HCT116 (cell line): ENCODE measurements around the gene ADCY1.

Experiments used
- CEBPB ChIP-seq: IDR thresholded peaks from 2 replicates; pipeline ENCODE4 v1.6.1; 2012; ENCODE audit warnings: low read depth
- EZH2 ChIP-seq: fragments of 200-600 bp; sonication (generic); IDR thresholded peaks from 2 replicates; pipeline ENCODE4 v1.6.1; 2017; ENCODE audit warnings: antibody characterized with exemption, mixed run types
- EZH2phosphoT487 ChIP-seq: fragments of 200-600 bp; IDR thresholded peaks from 2 replicates; pipeline ENCODE4 v1.6.1; 2018; ENCODE audit warnings: antibody characterized with exemption, borderline replicate concordance
- JUND ChIP-seq: IDR thresholded peaks from 2 replicates; pipeline ENCODE4 v1.6.1; 2012
- MAX ChIP-seq: IDR thresholded peaks from 2 replicates; pipeline ENCODE4 v1.6.1; 2012
- POLR2A ChIP-seq: IDR thresholded peaks from 2 replicates; pipeline ENCODE4 v1.7.0; 2011; ENCODE audit warnings: borderline replicate concordance; ENCODE audit not compliant: insufficient read depth, insufficient read length; ENCODE audit errors: extremely low read depth
- POLR2AphosphoS5 ChIP-seq: IDR thresholded peaks from 2 replicates; pipeline ENCODE4 v1.6.1; 2011; ENCODE audit warnings: mild to moderate bottlenecking, low read depth, low read length, moderate library complexity
- RAD21 ChIP-seq: IDR thresholded peaks from 2 replicates; pipeline ENCODE4 v1.6.1; 2012; ENCODE audit warnings: low read depth, mild to moderate bottlenecking
- SIN3A ChIP-seq: IDR thresholded peaks from 2 replicates; pipeline ENCODE4 v1.6.1; 2012; ENCODE audit warnings: low read depth
- SRF ChIP-seq: IDR thresholded peaks from 2 replicates; pipeline ENCODE4 v1.6.1; 2012; ENCODE audit warnings: low read depth
- ZFX ChIP-seq: fragments of 450-650 bp; IDR thresholded peaks from 2 replicates; pipeline ENCODE4 v1.6.1; 2017
- TF ChIP-seq, protein P1 (sequence below), 3 experiments: fragments of 200-600 bp in 1 of 3; sonication (generic) in 1 of 3; IDR thresholded peaks in 2 of 3; conservative IDR thresholded peaks in 1 of 3; 2 replicates each; pipeline ENCODE4 v1.5.1; 2012 to 2017; ENCODE audit warnings: low read depth in 2 of 3, low read length in 2 of 3, antibody characterized with exemption in 1 of 3, borderline replicate concordance in 1 of 3, control low read depth in 1 of 3, mild to moderate bottlenecking in 1 of 3, mixed read lengths in 1 of 3, mixed run types in 1 of 3, moderate library complexity in 1 of 3; ENCODE audit not compliant: insufficient read depth in 1 of 3
- TF ChIP-seq, protein P2 (sequence below): IDR thresholded peaks from 2 replicates; pipeline ENCODE4 v1.6.1; 2012; ENCODE audit warnings: low read depth

- TF ChIP-seq SRF, result no peak
- TF ChIP-seq, protein P1, sequence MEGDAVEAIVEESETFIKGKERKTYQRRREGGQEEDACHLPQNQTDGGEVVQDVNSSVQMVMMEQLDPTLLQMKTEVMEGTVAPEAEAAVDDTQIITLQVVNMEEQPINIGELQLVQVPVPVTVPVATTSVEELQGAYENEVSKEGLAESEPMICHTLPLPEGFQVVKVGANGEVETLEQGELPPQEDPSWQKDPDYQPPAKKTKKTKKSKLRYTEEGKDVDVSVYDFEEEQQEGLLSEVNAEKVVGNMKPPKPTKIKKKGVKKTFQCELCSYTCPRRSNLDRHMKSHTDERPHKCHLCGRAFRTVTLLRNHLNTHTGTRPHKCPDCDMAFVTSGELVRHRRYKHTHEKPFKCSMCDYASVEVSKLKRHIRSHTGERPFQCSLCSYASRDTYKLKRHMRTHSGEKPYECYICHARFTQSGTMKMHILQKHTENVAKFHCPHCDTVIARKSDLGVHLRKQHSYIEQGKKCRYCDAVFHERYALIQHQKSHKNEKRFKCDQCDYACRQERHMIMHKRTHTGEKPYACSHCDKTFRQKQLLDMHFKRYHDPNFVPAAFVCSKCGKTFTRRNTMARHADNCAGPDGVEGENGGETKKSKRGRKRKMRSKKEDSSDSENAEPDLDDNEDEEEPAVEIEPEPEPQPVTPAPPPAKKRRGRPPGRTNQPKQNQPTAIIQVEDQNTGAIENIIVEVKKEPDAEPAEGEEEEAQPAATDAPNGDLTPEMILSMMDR (IDR thresholded peaks at IDR 0.05 in 2 of 3, conservative IDR thresholded peaks at IDR 0.05 in 1 of 3; ENCODE audit: borderline replicate concordance in 1 of 3, insufficient read depth in 1 of 3, low read depth in 2 of 3, low read length in 2 of 3), result no peak
- TF ChIP-seq POLR2AphosphoS5, result no peak
- no peak for TF ChIP-seq POLR2A
- no peak for TF ChIP-seq MAX
- no peak for TF ChIP-seq ZFX
- TF ChIP-seq JUND, result no peak
- no peak for TF ChIP-seq EZH2phosphoT487
- TF ChIP-seq SIN3A, result no peak
- TF ChIP-seq, protein P2, sequence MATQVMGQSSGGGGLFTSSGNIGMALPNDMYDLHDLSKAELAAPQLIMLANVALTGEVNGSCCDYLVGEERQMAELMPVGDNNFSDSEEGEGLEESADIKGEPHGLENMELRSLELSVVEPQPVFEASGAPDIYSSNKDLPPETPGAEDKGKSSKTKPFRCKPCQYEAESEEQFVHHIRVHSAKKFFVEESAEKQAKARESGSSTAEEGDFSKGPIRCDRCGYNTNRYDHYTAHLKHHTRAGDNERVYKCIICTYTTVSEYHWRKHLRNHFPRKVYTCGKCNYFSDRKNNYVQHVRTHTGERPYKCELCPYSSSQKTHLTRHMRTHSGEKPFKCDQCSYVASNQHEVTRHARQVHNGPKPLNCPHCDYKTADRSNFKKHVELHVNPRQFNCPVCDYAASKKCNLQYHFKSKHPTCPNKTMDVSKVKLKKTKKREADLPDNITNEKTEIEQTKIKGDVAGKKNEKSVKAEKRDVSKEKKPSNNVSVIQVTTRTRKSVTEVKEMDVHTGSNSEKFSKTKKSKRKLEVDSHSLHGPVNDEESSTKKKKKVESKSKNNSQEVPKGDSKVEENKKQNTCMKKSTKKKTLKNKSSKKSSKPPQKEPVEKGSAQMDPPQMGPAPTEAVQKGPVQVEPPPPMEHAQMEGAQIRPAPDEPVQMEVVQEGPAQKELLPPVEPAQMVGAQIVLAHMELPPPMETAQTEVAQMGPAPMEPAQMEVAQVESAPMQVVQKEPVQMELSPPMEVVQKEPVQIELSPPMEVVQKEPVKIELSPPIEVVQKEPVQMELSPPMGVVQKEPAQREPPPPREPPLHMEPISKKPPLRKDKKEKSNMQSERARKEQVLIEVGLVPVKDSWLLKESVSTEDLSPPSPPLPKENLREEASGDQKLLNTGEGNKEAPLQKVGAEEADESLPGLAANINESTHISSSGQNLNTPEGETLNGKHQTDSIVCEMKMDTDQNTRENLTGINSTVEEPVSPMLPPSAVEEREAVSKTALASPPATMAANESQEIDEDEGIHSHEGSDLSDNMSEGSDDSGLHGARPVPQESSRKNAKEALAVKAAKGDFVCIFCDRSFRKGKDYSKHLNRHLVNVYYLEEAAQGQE, result no peak
- no peak for TF ChIP-seq EZH2
- TF ChIP-seq CEBPB, result no peak
- no peak for TF ChIP-seq RAD21
Observed at GRCh38 chr7:45652630-45653029, 78.5 kb downstream of the ADCY1 start.
